HG03469 (cell line): ENCODE data around the gene RETREG1.
"Not testable (repeated sequence)": the region's sequence is repeated elsewhere in the genome, so short reads cannot be mapped to it uniquely, and the experiment has no call there.

Source experiments
- ATAC-seq: cut with Tn5 transposase; IDR thresholded peaks from one replicate; pipeline ENCODE4 v1.9.1; 2021; ENCODE audit warnings: mild to moderate bottlenecking, moderate library complexity, moderate number of reproducible peaks; ENCODE audit not compliant: unreplicated experiment

RETREG1 gene

GRCh38 chr5:16557477-16557876, 59.3 kb downstream of the RETREG1 start:
- no peak for ATAC-seq

- no peak for ATAC-seq
Observed at GRCh38 chr5:16554110-16554509, 62.7 kb downstream of the RETREG1 start.

- ATAC-seq: peak; percentile 79
Observed at GRCh38 chr5:16552666-16553343, 64.0 kb downstream of the RETREG1 start.

GRCh38 chr5:16551628-16552027, 65.2 kb downstream of the RETREG1 start:
- no peak for ATAC-seq

GRCh38 chr5:16550316-16550952, 66.4 kb downstream of the RETREG1 start:
- peak; percentile 61 for ATAC-seq

GRCh38 chr5:16549491-16550206, 67.1 kb downstream of the RETREG1 start:
- ATAC-seq: peak; percentile 8

GRCh38 chr5:16548812-16549211, 68.0 kb downstream of the RETREG1 start:
- ATAC-seq: no peak

- ATAC-seq: no peak
Observed at GRCh38 chr5:16548115-16548514, 68.7 kb downstream of the RETREG1 start.

GRCh38 chr5:16547200-16547842, 69.5 kb downstream of the RETREG1 start:
- no peak for ATAC-seq

GRCh38 chr5:16546732-16547131, 70.1 kb downstream of the RETREG1 start:
- no peak for ATAC-seq

GRCh38 chr5:16544607-16545374, 72.0 kb downstream of the RETREG1 start:
- ATAC-seq: no peak

GRCh38 chr5:16543206-16543605, 73.6 kb downstream of the RETREG1 start:
- not testable (repeated sequence) for ATAC-seq

GRCh38 chr5:16542236-16542635, 74.6 kb downstream of the RETREG1 start:
- ATAC-seq: no peak

GRCh38 chr5:16541592-16541991, 75.2 kb downstream of the RETREG1 start:
- not testable (repeated sequence) for ATAC-seq

GRCh38 chr5:16540421-16540820, 76.4 kb downstream of the RETREG1 start:
- no peak for ATAC-seq

GRCh38 chr5:16539169-16539666, 77.6 kb downstream of the RETREG1 start:
- ATAC-seq: no peak

GRCh38 chr5:16538006-16538405, 78.8 kb downstream of the RETREG1 start:
- no peak for ATAC-seq

GRCh38 chr5:16536818-16537217, 80.0 kb downstream of the RETREG1 start:
- no peak for ATAC-seq

GRCh38 chr5:16536246-16536645, 80.6 kb downstream of the RETREG1 start:
- ATAC-seq: no peak

- ATAC-seq: no peak
Observed at GRCh38 chr5:16534280-16534679, 82.5 kb downstream of the RETREG1 start.
